Muscle of leg (tissue), 11 donors: Measurements from ENCODE around the gene DNTT. TPM values are rescaled to one million over a fixed set of nuclear protein-coding genes. Genes with fewer than 3 reads are reported as not detected.
A peak's percentile ranks its signal among the peaks of the same experiment; 100 is the strongest.

Experiments used
- DNase-seq: peaks from one replicate; pipeline ENCODE4 v3.0.0; 2013
- H3K27ac ChIP-seq: one replicate; pipeline ENCODE4 v1.5.1; 2013; ENCODE audit warnings: mild to moderate bottlenecking, low read length, control low read depth
- H3K27me3 ChIP-seq: one replicate; pipeline ENCODE4 v1.6.1; 2013; ENCODE audit warnings: low read length; ENCODE audit not compliant: control insufficient read depth, insufficient read depth
- H3K36me3 ChIP-seq: one replicate; pipeline ENCODE4 v1.6.1; 2013; ENCODE audit warnings: low read length; ENCODE audit not compliant: control insufficient read depth, insufficient read depth
- H3K4me1 ChIP-seq: one replicate; pipeline ENCODE4 v1.6.1; 2013; ENCODE audit warnings: low read length; ENCODE audit not compliant: control insufficient read depth, insufficient read depth
- H3K4me3 ChIP-seq: one replicate; pipeline ENCODE4 v1.5.1; 2013; ENCODE audit warnings: low read length, control low read depth
- H3K9me3 ChIP-seq: replicated peaks from 2 replicates; pipeline ENCODE4 v1.6.1; 2013; ENCODE audit warnings: low read depth, low read length; ENCODE audit not compliant: control insufficient read depth
- WGBS: methylation state at CpG from one replicate; pipeline ENCODE4 v1.1.5; 2013; ENCODE audit warnings: missing lambda C conversion rate; ENCODE audit not compliant: insufficient coverage; 5-methylcytosine and 5-hydroxymethylcytosine counted together
- polyA plus RNA-seq, 8 donors: library from polyadenylated mRNA; unstranded; fragments of 120-200 nt; gene quantifications; one replicate each; pipeline versions ENCODE4 v1.2.1 to v1.2.3, GENCODE V29; 2013; ENCODE audit warnings: inconsistent platforms in 1 of 8, low replicate concordance in 1 of 8; ENCODE audit not compliant: insufficient read length in 8 of 8, insufficient read depth in 1 of 8
- total RNA-seq: library from RNA; stranded (reverse); fragments of 120-200 nt; gene quantifications from one replicate; pipeline ENCODE4 v1.2.4, GENCODE V29; 2013

DNTT gene
- total and polyA plus RNA-seq, 9 donors: 0.08 to 0.39 (median 0.15) TPM; not detected in 1

- Histone ChIP-seq H3K4me1 (no peaks in the 10 kb centered on the region), H3K36me3 (no peaks in the 10 kb centered on the region), H3K4me3 (no peak overlapping the region), H3K27ac (no peak overlapping the region), H3K27me3 (no peaks in the 10 kb centered on the region), H3K9me3 (peaks cover 7% of the 10 kb centered on the region)
- 29% methylated on average over 1 of the region's 5 CpGs for WGBS
- no peak for DNase-seq
Observed at GRCh38 chr10:96341219-96342182, 37.3 kb downstream of the DNTT start.

- DNase-seq: no peak
- no peak overlapping the region for H3K4me3 ChIP-seq
- H3K27ac ChIP-seq: no peak overlapping the region
- H3K27me3 ChIP-seq: no peaks in the 10 kb centered on the region
- no CpG with 5 or more reads among the region's 4 CpGs for WGBS
- H3K36me3 ChIP-seq: no peaks in the 10 kb centered on the region
- peaks cover 7% of the 10 kb centered on the region for H3K9me3 ChIP-seq
- H3K4me1 ChIP-seq: no peaks in the 10 kb centered on the region
Observed at GRCh38 chr10:96342402-96342801, 38.2 kb downstream of the DNTT start.

- no peak overlapping the region for H3K27ac ChIP-seq
- H3K9me3 ChIP-seq: peaks cover 7% of the 10 kb centered on the region
- H3K27me3 ChIP-seq: no peaks in the 10 kb centered on the region
- H3K4me1 ChIP-seq: no peaks in the 10 kb centered on the region
- WGBS: no CpG with 5 or more reads among the region's 4 CpGs
- no peak overlapping the region for H3K4me3 ChIP-seq
- DNase-seq: no peak
- no peaks in the 10 kb centered on the region for H3K36me3 ChIP-seq
Observed at GRCh38 chr10:96344178-96344577, 39.9 kb downstream of the DNTT start.

- H3K27me3 ChIP-seq: peaks cover 2% of the 10 kb centered on the region
- no peaks in the 10 kb centered on the region for H3K4me1 ChIP-seq
- peak; percentile 24 for DNase-seq
- H3K36me3 ChIP-seq: no peaks in the 10 kb centered on the region
- H3K27ac ChIP-seq: no peak overlapping the region
- H3K9me3 ChIP-seq: peaks cover 7% of the 10 kb centered on the region
- 0% methylated on average over 1 of the region's 2 CpGs for WGBS
- no peak overlapping the region for H3K4me3 ChIP-seq
Observed at GRCh38 chr10:96345222-96345621, 41.0 kb downstream of the DNTT start.

GRCh38 chr10:96346295-96346694, 42.1 kb downstream of the DNTT start:
- no peaks in the 10 kb centered on the region for H3K36me3 ChIP-seq
- H3K9me3 ChIP-seq: peaks cover 7% of the 10 kb centered on the region
- DNase-seq: no peak
- no CpG with 5 or more reads among the region's 1 CpG for WGBS
- H3K27me3 ChIP-seq: peaks cover 2% of the 10 kb centered on the region
- H3K4me1 ChIP-seq: no peaks in the 10 kb centered on the region
- no peak overlapping the region for H3K4me3 ChIP-seq
- H3K27ac ChIP-seq: no peak overlapping the region

GRCh38 chr10:96352027-96352426, 47.8 kb downstream of the DNTT start:
- Histone ChIP-seq H3K4me1 (no peaks in the 10 kb centered on the region), H3K27ac (no peak overlapping the region), H3K27me3 (peaks cover 10% of the 10 kb centered on the region), H3K9me3 (no peaks in the 10 kb centered on the region), H3K36me3 (no peaks in the 10 kb centered on the region), H3K4me3 (no peak overlapping the region)
- DNase-seq: no peak

GRCh38 chr10:96352582-96352981, 48.3 kb downstream of the DNTT start:
- 61% methylated on average over 3 of the region's 4 CpGs for WGBS
- Histone ChIP-seq H3K27me3 (peaks cover 10% of the 10 kb centered on the region), H3K27ac (no peak overlapping the region), H3K4me1 (no peaks in the 10 kb centered on the region), H3K36me3 (no peaks in the 10 kb centered on the region), H3K4me3 (no peak overlapping the region), H3K9me3 (no peaks in the 10 kb centered on the region)
- no peak for DNase-seq

- no peak overlapping the region for H3K27ac ChIP-seq
- no peak overlapping the region for H3K4me3 ChIP-seq
- WGBS: 86% methylated on average over 5 of the region's 8 CpGs
- DNase-seq: no peak
- H3K36me3 ChIP-seq: no peaks in the 10 kb centered on the region
- H3K4me1 ChIP-seq: no peaks in the 10 kb centered on the region
- peaks cover 15% of the 10 kb centered on the region for H3K27me3 ChIP-seq
- no peaks in the 10 kb centered on the region for H3K9me3 ChIP-seq
Observed at GRCh38 chr10:96357038-96357620, 52.9 kb downstream of the DNTT start.

- H3K9me3 ChIP-seq: no peaks in the 10 kb centered on the region
- WGBS: 72% methylated on average over 5 of the region's 7 CpGs
- H3K4me1 ChIP-seq: no peaks in the 10 kb centered on the region
- no peak within 1 kb of the TSS for H3K4me3 ChIP-seq
- no peak for DNase-seq
- H3K36me3 ChIP-seq: no peaks in the 10 kb centered on the region
- no peak within 1 kb of the TSS for H3K27ac ChIP-seq
- H3K27me3 ChIP-seq: peaks cover 12% of the 10 kb centered on the region
Observed at GRCh38 chr10:96358851-96359540, 54.8 kb downstream of the DNTT start, which contains the start of gene OPALIN. Gene OPALIN, minus strand, starts transcription at chr10:96359002. Its CDS starts 106 bp downstream, at chr10:96358896.

GRCh38 chr10:96359616-96360015, 55.4 kb downstream of the DNTT start:
- DNase-seq: no peak
- H3K27me3 ChIP-seq: peaks cover 13% of the 10 kb centered on the region

More at GRCh38 chr10:96359616-96360015, 55.4 kb downstream of the DNTT start:
- Histone ChIP-seq H3K4me1 (no peaks in the 10 kb centered on the region), H3K27ac (no peak overlapping the region), H3K9me3 (no peaks in the 10 kb centered on the region), H3K4me3 (no peak overlapping the region), H3K36me3 (no peaks in the 10 kb centered on the region)
- 56% methylated on average over 6 of the region's 6 CpGs for WGBS
